ENCODE data around the gene TBC1D22A. TPM values are rescaled to one million over a fixed set of nuclear protein-coding genes. Genes with fewer than 3 reads are reported as not detected.

The TBC1D22A gene
- total RNA-seq, 1 donor from 2014 or later: 34.1 TPM

GRCh38 chr22:46954781-46955180, 192.3 kb downstream of the TBC1D22A start:
- no peak for DNase-seq
- intact Hi-C loops (cut with DNase I): no loop called here
- no peak for TF ChIP-seq CTCF (IDR thresholded peaks at IDR 0.05)

GRCh38 chr22:46956498-46957215, 194.2 kb downstream of the TBC1D22A start:
- H3K36me3 ChIP-seq: peaks cover 9% of the 10 kb centered on the region
- no peaks in the 10 kb centered on the region for H3K27me3 ChIP-seq (ENCODE audit: low read depth)
- intact Hi-C loops (cut with DNase I): no loop called here
- no peak overlapping the region for H3K4me3 ChIP-seq
- H3K9me3 ChIP-seq: no peaks in the 10 kb centered on the region
- ATAC-seq: peak in 1 of 2 donors; percentile 15
- no peaks in the 10 kb centered on the region for H3K4me1 ChIP-seq
- H3K27ac ChIP-seq: no peak overlapping the region
- no peak for TF ChIP-seq CTCF (IDR thresholded peaks at IDR 0.05)
- DNase-seq: no peak

More at GRCh38 chr22:46954781-46955180, 192.3 kb downstream of the TBC1D22A start:
- no peaks in the 10 kb centered on the region for H3K27me3 ChIP-seq (ENCODE audit: low read depth)
- peaks cover 10% of the 10 kb centered on the region for H3K36me3 ChIP-seq
- no peak overlapping the region for H3K4me3 ChIP-seq
- no peaks in the 10 kb centered on the region for H3K4me1 ChIP-seq
- ATAC-seq: no peak
- H3K27ac ChIP-seq: no peak overlapping the region
- no peaks in the 10 kb centered on the region for H3K9me3 ChIP-seq

GRCh38 chr22:46957521-46957920, 195.1 kb downstream of the TBC1D22A start:
- Histone ChIP-seq H3K27me3 (ENCODE audit: low read depth) (no peaks in the 10 kb centered on the region), H3K27ac (no peak overlapping the region), H3K4me3 (no peak overlapping the region), H3K9me3 (no peaks in the 10 kb centered on the region), H3K4me1 (no peaks in the 10 kb centered on the region), H3K36me3 (peaks cover 9% of the 10 kb centered on the region)
- intact Hi-C loops (cut with DNase I): no loop called here
- ATAC-seq (no peak), DNase-seq (no peak)
- TF ChIP-seq CTCF (IDR thresholded peaks at IDR 0.05): no peak

- intact Hi-C loops (cut with DNase I): no loop called here
- TF ChIP-seq CTCF (IDR thresholded peaks at IDR 0.05): no peak
- no peaks in the 10 kb centered on the region for H3K9me3 ChIP-seq
- H3K27ac ChIP-seq: no peak overlapping the region
- DNase-seq (no peak), ATAC-seq (no peak)
- H3K36me3 ChIP-seq: peaks cover 9% of the 10 kb centered on the region
- H3K27me3 ChIP-seq (ENCODE audit: low read depth): no peaks in the 10 kb centered on the region
- H3K4me3 ChIP-seq: no peak overlapping the region
- H3K4me1 ChIP-seq: no peaks in the 10 kb centered on the region
Observed at GRCh38 chr22:46958191-46958590, 195.7 kb downstream of the TBC1D22A start.

GRCh38 chr22:46958658-46959057, 196.2 kb downstream of the TBC1D22A start:
- H3K27me3 ChIP-seq (ENCODE audit: low read depth): no peaks in the 10 kb centered on the region
- peaks cover 9% of the 10 kb centered on the region for H3K36me3 ChIP-seq
- DNase-seq: no peak
- H3K4me1 ChIP-seq: no peaks in the 10 kb centered on the region
- TF ChIP-seq CTCF (IDR thresholded peaks at IDR 0.05): no peak
- H3K4me3 ChIP-seq: no peak overlapping the region
- intact Hi-C loops (cut with DNase I): no loop called here
- no peaks in the 10 kb centered on the region for H3K9me3 ChIP-seq
- ATAC-seq: no peak
- H3K27ac ChIP-seq: no peak overlapping the region

Data from lower lobe of right lung (tissue), 2 donors.